Thyroid gland (tissue), 4 donors: ENCODE results near the gene PALM2AKAP2. TPM values are rescaled to one million over a fixed set of nuclear protein-coding genes. Genes with fewer than 3 reads are reported as not detected.

ENCODE experiments used
- DNase-seq, 2 donors: peaks; one replicate each; pipeline ENCODE4 v3.0.0-alpha.2; 2019
- H3K27ac ChIP-seq, 3 donors: fragments of 200-600 bp; sonication (generic); 1 replicate in 2 of 3; 2 replicates in 1 of 3; pipeline ENCODE4 v1.5.1; 2016 to 2019; ENCODE audit warnings: mild to moderate bottlenecking in 1 of 3, moderate library complexity in 1 of 3
- H3K27me3 ChIP-seq: fragments of 200-600 bp; sonication (generic); one replicate; pipeline ENCODE4 v1.5.1; 2019
- H3K36me3 ChIP-seq, 2 donors: fragments of 200-600 bp; sonication (generic); one replicate each; pipeline ENCODE4 v1.5.1; 2016 to 2019
- H3K4me1 ChIP-seq, 2 donors: fragments of 200-600 bp; sonication (generic); one replicate each; pipeline ENCODE4 v1.5.1; 2017 to 2019
- H3K4me3 ChIP-seq, 3 donors: fragments of 200-600 bp; sonication (generic); replicated peaks in 1 of 3; 1 replicate in 2 of 3; 2 replicates in 1 of 3; pipeline ENCODE4 v1.5.1; 2016; ENCODE audit warnings: mild to moderate bottlenecking in 1 of 3
- H3K9me3 ChIP-seq: fragments of 200-600 bp; sonication (generic); one replicate; pipeline ENCODE4 v1.5.1; 2017
- CTCF ChIP-seq, 6 experiments: fragments of 200-600 bp in 3 of 6; fragments of 450-650 bp in 3 of 6; sonication (generic) in 3 of 6; IDR thresholded peaks; one replicate each; pipeline ENCODE4 v1.5.1; 2016 to 2019; ENCODE audit warnings: antibody characterized with exemption in 6 of 6, mild to moderate bottlenecking in 2 of 6, inconsistent platforms in 1 of 6, moderate library complexity in 1 of 6
- POLR2A ChIP-seq, 2 donors: fragments of 450-650 bp; IDR thresholded peaks; one replicate each; pipeline ENCODE4 v1.6.1; 2017; ENCODE audit warnings: antibody characterized with exemption in 2 of 2, mild to moderate bottlenecking in 2 of 2, moderate library complexity in 1 of 2
- WGBS, 2 donors: methylation state at CpG; one replicate each; pipeline ENCODE4 v1.1.5; 2017; 5-methylcytosine and 5-hydroxymethylcytosine counted together
- intact Hi-C: fragments of 100-400 bp; cut with DNase I; formaldehyde crosslinking; loops from one replicate; pipeline ENCODE4 v1.15.1; 2023
- total RNA-seq, 4 donors: library from RNA; depleted of rRNA; stranded (reverse); fragments of >200 nt; gene quantifications; one replicate each; pipeline ENCODE4 v1.2.3, GENCODE V29; 2016

Gene PALM2AKAP2
- total RNA-seq, 4 donors from 2014 or later: 9.9 to 25.4 (median 13.1) TPM

DNA sequence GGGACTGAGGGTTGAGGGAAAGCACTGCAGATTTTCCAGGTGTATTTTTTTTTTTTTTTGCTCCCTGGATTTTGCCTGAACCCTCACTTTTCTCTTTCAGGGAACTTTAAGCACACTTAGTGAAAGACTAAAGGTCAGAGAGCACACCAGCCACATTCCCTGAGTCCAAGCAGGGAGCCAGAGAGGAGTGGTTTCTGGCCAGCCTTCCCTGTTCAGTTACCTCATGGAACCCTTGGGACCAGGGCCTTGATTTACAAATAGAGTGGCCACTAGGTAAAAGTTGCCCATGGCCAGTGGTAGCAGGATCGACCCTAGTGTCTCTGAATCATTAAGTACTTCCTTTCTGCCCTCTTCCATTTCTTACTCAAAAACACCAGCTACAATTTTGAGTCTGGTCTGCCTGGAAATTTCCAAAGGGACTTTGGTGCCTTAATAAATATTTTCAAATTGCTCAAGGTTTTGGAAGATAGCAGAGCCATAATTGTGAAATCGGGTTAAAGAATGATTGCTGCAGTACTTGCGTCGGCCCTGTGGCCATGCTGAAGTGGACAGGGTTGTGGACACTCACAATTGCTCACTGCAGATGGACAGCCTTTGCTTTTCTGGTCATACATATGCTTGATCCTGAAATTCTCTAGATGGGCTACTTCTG is 14.5 kb downstream of the PALM2AKAP2 start:
- no peak for DNase-seq
- Histone ChIP-seq H3K9me3 (no peaks in the 10 kb centered on the region), H3K27me3 (no peaks in the 10 kb centered on the region), H3K4me3 (no peak overlapping the region), H3K36me3 (no peaks in the 10 kb centered on the region), H3K4me1 (no peaks in the 10 kb centered on the region), H3K27ac (peak overlapping the region in 1 of 3 donors; percentile 26)
- 79% methylated on average over 4 of the region's 4 CpGs for WGBS, 2 donors
- intact Hi-C loops: no loop called here
- TF ChIP-seq CTCF (IDR thresholded peaks at IDR 0.05) (no peak), POLR2A (IDR thresholded peaks at IDR 0.05) (no peak)

- Histone ChIP-seq H3K36me3 (no peaks in the 10 kb centered on the region), H3K4me1 (no peaks in the 10 kb centered on the region), H3K27ac (no peak overlapping the region), H3K9me3 (no peaks in the 10 kb centered on the region), H3K4me3 (no peak overlapping the region), H3K27me3 (no peaks in the 10 kb centered on the region)
- intact Hi-C loops: no loop called here
- TF ChIP-seq POLR2A (IDR thresholded peaks at IDR 0.05) (no peak), CTCF (IDR thresholded peaks at IDR 0.05) (no peak)
- WGBS, 2 donors: 89 to 98% methylated on average over 3 of the region's 3 CpGs
- no peak for DNase-seq
Observed at GRCh38 chr9:109795613-109796012, 15.6 kb downstream of the PALM2AKAP2 start.

- 96 to 98% methylated on average over 1 of the region's 1 CpG for whole genome bisulfite sequencing, 2 donors
- intact Hi-C loops: no loop called here
- TF ChIP-seq CTCF (IDR thresholded peaks at IDR 0.05): no peak
- no peak for TF ChIP-seq POLR2A (IDR thresholded peaks at IDR 0.05)
- no peaks in the 10 kb centered on the region for H3K9me3 ChIP-seq
- H3K4me1 ChIP-seq: no peaks in the 10 kb centered on the region
- no peaks in the 10 kb centered on the region for H3K36me3 ChIP-seq
- H3K27me3 ChIP-seq: no peaks in the 10 kb centered on the region
- no peak overlapping the region for H3K4me3 ChIP-seq
- no peak overlapping the region for H3K27ac ChIP-seq
- DNase-seq: no peak
Observed at GRCh38 chr9:109796078-109796477, 16.1 kb downstream of the PALM2AKAP2 start.

DNA sequence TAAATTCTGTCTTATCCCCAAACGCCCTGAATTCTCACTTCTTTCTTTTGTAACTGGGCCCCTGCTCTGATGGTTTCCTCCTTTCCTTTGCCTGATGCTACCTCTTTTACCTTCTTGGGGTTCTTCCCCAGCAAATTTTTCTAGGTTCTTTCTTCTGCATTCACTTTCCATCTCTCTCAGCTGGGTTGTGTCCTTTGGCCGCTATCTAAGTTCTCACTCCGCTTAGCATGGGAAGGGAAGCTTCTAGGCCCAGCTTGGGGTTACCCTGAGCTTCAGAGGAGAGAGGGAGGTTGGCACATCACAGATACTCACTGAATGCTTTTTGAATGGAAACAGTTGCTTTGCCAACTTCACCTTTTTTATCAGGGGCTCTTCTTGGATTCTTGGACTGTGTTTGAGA is 17.0 kb downstream of the PALM2AKAP2 start:
- no peak for TF ChIP-seq CTCF (IDR thresholded peaks at IDR 0.05)
- no peak for TF ChIP-seq POLR2A (IDR thresholded peaks at IDR 0.05)
- Histone ChIP-seq H3K4me1 (no peaks in the 10 kb centered on the region), H3K27me3 (no peaks in the 10 kb centered on the region), H3K36me3 (no peaks in the 10 kb centered on the region), H3K4me3 (no peak overlapping the region), H3K9me3 (no peaks in the 10 kb centered on the region), H3K27ac (no peak overlapping the region)
- intact Hi-C loops: no loop called here
- 87 to 93% methylated on average over 3 of the region's 3 CpGs for WGBS, 2 donors
- DNase-seq: no peak

GRCh38 chr9:109797509-109797908 is 17.5 kb downstream of the PALM2AKAP2 start:
- 96 to 99% methylated on average over 5 of the region's 5 CpGs for WGBS, 2 donors
- Histone ChIP-seq H3K4me3 (no peak overlapping the region), H3K27me3 (no peaks in the 10 kb centered on the region), H3K36me3 (no peaks in the 10 kb centered on the region), H3K4me1 (no peaks in the 10 kb centered on the region), H3K9me3 (no peaks in the 10 kb centered on the region), H3K27ac (no peak overlapping the region)
- TF ChIP-seq POLR2A (IDR thresholded peaks at IDR 0.05) (no peak), CTCF (IDR thresholded peaks at IDR 0.05) (no peak)
- intact Hi-C loops: no loop called here
- DNase-seq: no peak
